Measurements from ENCODE around the gene CCP110.
"Not testable (repeated sequence)": the region's sequence is repeated elsewhere in the genome, so short reads cannot be mapped to it uniquely, and the experiment has no call there.

Gene CCP110

GRCh38 chr16:19527161-19527560 lies 3.4 kb downstream of the CCP110 start:
- peaks cover 9% of the 10 kb centered on the region for H3K36me3 ChIP-seq (ENCODE audit: insufficient read depth, low read length)
- H3K9me3 ChIP-seq (ENCODE audit: low read length), result no peaks in the 10 kb centered on the region
- no peak overlapping the region for H3K4me3 ChIP-seq (ENCODE audit: low read depth in 1 of 2, low read length in 2 of 2)
- H3K27me3 ChIP-seq (ENCODE audit: control insufficient read depth in 1 of 2, insufficient read depth in 2 of 2, low read length in 2 of 2), result no peaks in the 10 kb centered on the region
- H3K27ac ChIP-seq (ENCODE audit: low read depth, low read length), result no peak overlapping the region
- peaks cover 19% of the 10 kb centered on the region for H3K4me1 ChIP-seq (ENCODE audit: insufficient read depth, low read length)
- H3K9ac ChIP-seq (ENCODE audit: low read length), result no peak overlapping the region

DNA sequence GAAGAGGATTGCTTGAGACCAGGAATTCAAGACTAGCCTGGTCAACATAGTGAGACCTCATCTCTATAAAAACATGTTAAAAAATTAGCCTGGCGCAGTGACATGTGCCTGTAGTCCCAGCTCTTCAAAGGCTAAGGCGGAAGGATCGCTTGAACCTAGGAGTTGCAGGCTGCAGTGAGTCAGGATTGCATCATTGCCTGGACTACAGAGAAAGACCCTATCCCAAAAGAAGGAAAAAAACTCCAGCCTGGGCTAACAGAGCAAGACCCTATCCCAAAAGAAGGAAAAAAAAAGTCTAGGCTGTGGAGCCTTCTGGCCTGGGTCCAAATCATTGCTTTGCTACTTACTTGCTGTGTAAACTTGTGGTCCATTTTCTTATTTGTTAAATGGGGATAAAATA lies 4.9 kb downstream of the CCP110 start:
- Histone ChIP-seq H3K9ac (ENCODE audit: low read length) (no peak overlapping the region), H3K27me3 (ENCODE audit: control insufficient read depth in 1 of 2, insufficient read depth in 2 of 2, low read length in 2 of 2) (no peaks in the 10 kb centered on the region), H3K9me3 (ENCODE audit: low read length) (no peaks in the 10 kb centered on the region), H3K36me3 (ENCODE audit: insufficient read depth, low read length) (peaks cover 24% of the 10 kb centered on the region), H3K27ac (ENCODE audit: low read depth, low read length) (no peak overlapping the region), H3K4me1 (ENCODE audit: insufficient read depth, low read length) (peaks cover 12% of the 10 kb centered on the region), H3K4me3 (ENCODE audit: low read depth in 1 of 2, low read length in 2 of 2) (no peak overlapping the region)

DNA sequence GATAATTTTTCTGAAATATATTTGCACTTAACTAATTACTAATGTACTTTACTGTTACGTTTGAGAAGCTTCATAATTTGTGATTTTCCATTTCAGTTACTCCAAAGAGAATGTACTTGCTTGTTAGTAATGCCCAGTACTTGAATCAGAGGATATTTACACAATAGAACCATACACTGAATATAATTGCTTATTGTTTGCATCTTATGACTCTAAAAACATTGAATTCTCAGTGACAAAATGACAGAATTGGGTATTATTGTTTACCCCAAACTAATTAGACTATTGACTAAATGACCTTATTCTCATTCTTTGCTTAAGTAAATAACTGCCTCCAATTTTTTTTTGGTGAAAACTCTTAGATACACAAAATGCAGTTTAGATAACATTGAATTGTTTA lies 8.9 kb downstream of the CCP110 start:
- Histone ChIP-seq H3K4me1 (ENCODE audit: insufficient read depth, low read length) (no peaks in the 10 kb centered on the region), H3K9ac (ENCODE audit: low read length) (no peak overlapping the region), H3K4me3 (ENCODE audit: low read depth in 1 of 2, low read length in 2 of 2) (no peak overlapping the region), H3K36me3 (ENCODE audit: insufficient read depth, low read length) (peaks cover 35% of the 10 kb centered on the region), H3K9me3 (ENCODE audit: low read length) (no peaks in the 10 kb centered on the region), H3K27me3 (ENCODE audit: control insufficient read depth in 1 of 2, insufficient read depth in 2 of 2, low read length in 2 of 2) (no peaks in the 10 kb centered on the region), H3K27ac (ENCODE audit: low read depth, low read length) (no peak overlapping the region)

- Histone ChIP-seq H3K4me3 (ENCODE audit: low read depth in 1 of 2, low read length in 2 of 2) (no peak overlapping the region), H3K27ac (ENCODE audit: low read depth, low read length) (no peak overlapping the region), H3K9ac (ENCODE audit: low read length) (no peak overlapping the region), H3K9me3 (ENCODE audit: low read length) (no peaks in the 10 kb centered on the region), H3K4me1 (ENCODE audit: insufficient read depth, low read length) (no peaks in the 10 kb centered on the region), H3K27me3 (ENCODE audit: control insufficient read depth in 1 of 2, insufficient read depth in 2 of 2, low read length in 2 of 2) (no peaks in the 10 kb centered on the region), H3K36me3 (ENCODE audit: insufficient read depth, low read length) (peaks cover 24% of the 10 kb centered on the region)
These were observed 16.7 kb downstream of the CCP110 start for GRCh38 chr16:19540241-19540970.

- Histone ChIP-seq H3K9me3 (ENCODE audit: low read length) (no peaks in the 10 kb centered on the region), H3K27me3 (ENCODE audit: control insufficient read depth in 1 of 2, insufficient read depth in 2 of 2, low read length in 2 of 2) (no peaks in the 10 kb centered on the region), H3K4me3 (ENCODE audit: low read depth in 1 of 2, low read length in 2 of 2) (no peak overlapping the region), H3K36me3 (ENCODE audit: insufficient read depth, low read length) (peaks cover 17% of the 10 kb centered on the region), H3K27ac (ENCODE audit: low read depth, low read length) (no peak overlapping the region), H3K9ac (ENCODE audit: low read length) (no peak overlapping the region), H3K4me1 (ENCODE audit: insufficient read depth, low read length) (no peaks in the 10 kb centered on the region)
These were observed 18.5 kb downstream of the CCP110 start for GRCh38 chr16:19542138-19542821.

- H3K4me1 ChIP-seq (ENCODE audit: insufficient read depth, low read length); H3K9me3 ChIP-seq (ENCODE audit: low read length); H3K27me3 ChIP-seq (ENCODE audit: control insufficient read depth in 1 of 2, insufficient read depth in 2 of 2, low read length in 2 of 2); H3K27ac ChIP-seq (ENCODE audit: low read depth, low read length); H3K4me3 ChIP-seq (ENCODE audit: low read depth in 1 of 2, low read length in 2 of 2); H3K9ac ChIP-seq (ENCODE audit: low read length): not testable (repeated sequence)
- peaks cover 24% of the 10 kb centered on the region for H3K36me3 ChIP-seq (ENCODE audit: insufficient read depth, low read length)
These were observed 19.7 kb downstream of the CCP110 start for GRCh38 chr16:19543278-19543996.

DNA sequence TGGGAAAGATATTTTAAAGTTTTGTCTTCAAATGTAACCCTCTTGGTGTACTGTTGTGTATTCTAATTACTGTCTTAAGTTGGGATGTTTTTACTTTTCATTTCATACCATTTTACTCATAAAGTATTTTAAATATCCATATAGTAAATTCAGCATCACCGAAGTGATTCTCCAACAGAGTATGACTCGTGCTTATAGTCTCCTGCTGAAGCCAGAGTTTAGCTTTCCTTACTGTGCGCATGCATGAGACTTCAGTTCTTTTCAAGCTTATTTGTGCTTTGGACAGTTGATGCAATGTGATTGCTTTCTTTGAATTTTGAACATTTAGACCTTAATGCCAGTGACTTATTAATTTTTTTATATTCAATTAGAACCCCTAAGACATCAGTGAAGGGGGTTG lies 24.4 kb downstream of the CCP110 start:
- H3K4me1 ChIP-seq (ENCODE audit: insufficient read depth, low read length), result no peaks in the 10 kb centered on the region
- peaks cover 31% of the 10 kb centered on the region for H3K36me3 ChIP-seq (ENCODE audit: insufficient read depth, low read length)
- H3K9me3 ChIP-seq (ENCODE audit: low read length), result no peaks in the 10 kb centered on the region
- no peak overlapping the region for H3K4me3 ChIP-seq (ENCODE audit: low read depth in 1 of 2, low read length in 2 of 2)
- no peak overlapping the region for H3K27ac ChIP-seq (ENCODE audit: low read depth, low read length)
- H3K9ac ChIP-seq (ENCODE audit: low read length), result no peak overlapping the region
- H3K27me3 ChIP-seq (ENCODE audit: control insufficient read depth in 1 of 2, insufficient read depth in 2 of 2, low read length in 2 of 2), result no peaks in the 10 kb centered on the region

DNA sequence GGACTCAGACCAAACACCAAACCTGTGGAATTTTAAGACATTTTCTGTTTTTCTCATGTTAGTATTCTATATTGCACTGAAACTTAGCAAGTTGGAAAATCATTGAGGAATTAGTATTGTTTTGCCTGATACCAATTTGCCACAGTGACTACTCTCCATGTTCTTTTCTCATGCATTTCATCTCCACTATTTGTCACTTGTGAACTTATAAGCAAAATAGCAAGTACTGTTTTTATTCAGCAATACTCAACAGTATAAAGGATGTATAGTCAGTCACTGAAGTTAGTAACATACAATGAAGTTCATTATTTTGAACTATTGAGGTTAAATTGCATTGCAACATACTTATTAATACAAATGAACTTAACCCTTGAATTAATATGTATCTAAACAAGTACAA lies 25.9 kb downstream of the CCP110 start:
- Histone ChIP-seq H3K9ac (ENCODE audit: low read length) (no peak overlapping the region), H3K27ac (ENCODE audit: low read depth, low read length) (no peak overlapping the region), H3K27me3 (ENCODE audit: control insufficient read depth in 1 of 2, insufficient read depth in 2 of 2, low read length in 2 of 2) (no peaks in the 10 kb centered on the region), H3K4me3 (ENCODE audit: low read depth in 1 of 2, low read length in 2 of 2) (no peak overlapping the region), H3K9me3 (ENCODE audit: low read length) (no peaks in the 10 kb centered on the region), H3K36me3 (ENCODE audit: insufficient read depth, low read length) (peaks cover 31% of the 10 kb centered on the region), H3K4me1 (ENCODE audit: insufficient read depth, low read length) (no peaks in the 10 kb centered on the region)

DNA sequence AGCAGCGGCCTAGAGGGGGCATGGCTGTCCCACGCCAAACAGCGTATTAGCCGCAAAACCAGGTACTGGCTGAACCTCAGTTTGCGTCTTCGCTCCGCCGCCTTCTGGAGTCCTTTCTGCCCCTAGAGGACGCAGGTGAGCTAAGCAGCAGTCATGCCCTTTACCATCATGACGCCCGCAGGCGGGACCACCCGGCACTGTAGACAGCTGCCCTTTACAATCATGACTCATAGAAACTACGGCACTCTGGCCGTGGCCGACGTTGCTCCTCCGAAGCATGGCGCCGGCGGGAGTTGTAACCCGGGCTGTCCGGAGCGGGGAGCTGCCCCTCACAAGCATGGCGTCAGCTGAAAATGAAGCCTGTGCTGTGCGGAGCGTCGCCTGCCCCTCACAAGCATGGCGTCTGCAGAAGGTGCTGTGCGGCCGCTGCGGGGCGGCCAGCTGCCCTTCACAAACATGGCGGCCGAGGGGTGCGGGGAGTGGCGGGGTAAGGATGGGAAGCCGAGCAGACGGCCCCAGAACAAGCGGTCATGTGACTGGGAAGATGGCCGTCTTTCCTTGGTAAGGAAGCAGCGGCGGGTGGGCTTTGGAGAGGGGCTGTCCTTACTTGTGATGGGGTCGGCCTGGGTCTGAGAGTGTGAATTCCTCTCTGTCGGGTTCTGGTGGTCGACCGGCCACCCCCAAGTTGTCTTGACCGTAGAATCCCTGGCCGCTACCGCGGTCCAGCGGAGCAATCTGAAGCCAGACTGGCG lies 31.6 kb downstream of the CCP110 start, which contains the start of gene VPS35L:
Gene VPS35L (plus strand): TSS at position 518 of the 752 bp plus-strand sequence. CDS start 27 bp downstream, at position 545.
- Histone ChIP-seq H3K27ac (ENCODE audit: low read depth, low read length) (peak within 1 kb of the TSS; percentile 74), H3K4me3 (ENCODE audit: low read depth in 1 of 2, low read length in 2 of 2) (peak within 1 kb of the TSS; percentile 79 to 81), H3K9me3 (ENCODE audit: low read length) (no peaks in the 10 kb centered on the region), H3K4me1 (ENCODE audit: insufficient read depth, low read length) (peaks cover 9% of the 10 kb centered on the region), H3K36me3 (ENCODE audit: insufficient read depth, low read length) (peaks cover 7% of the 10 kb centered on the region), H3K27me3 (ENCODE audit: control insufficient read depth in 1 of 2, insufficient read depth in 2 of 2, low read length in 2 of 2) (no peaks in the 10 kb centered on the region), H3K9ac (ENCODE audit: low read length) (peak within 1 kb of the TSS; percentile 89)

GRCh38 chr16:19555938-19556771 lies 32.4 kb downstream of the CCP110 start:
- peaks cover 5% of the 10 kb centered on the region for H3K36me3 ChIP-seq (ENCODE audit: insufficient read depth, low read length)
- H3K9ac ChIP-seq (ENCODE audit: low read length), result peak overlapping the region; percentile 89
- peak overlapping the region; percentile 74 for H3K27ac ChIP-seq (ENCODE audit: low read depth, low read length)
- H3K4me1 ChIP-seq (ENCODE audit: insufficient read depth, low read length), result peaks cover 9% of the 10 kb centered on the region
- no peaks in the 10 kb centered on the region for H3K9me3 ChIP-seq (ENCODE audit: low read length)
- H3K4me3 ChIP-seq (ENCODE audit: low read depth in 1 of 2, low read length in 2 of 2), result peak overlapping the region; percentile 57 to 79
- H3K27me3 ChIP-seq (ENCODE audit: control insufficient read depth in 1 of 2, insufficient read depth in 2 of 2, low read length in 2 of 2), result no peaks in the 10 kb centered on the region

All from muscle layer of colon (tissue), 2 donors.